GM12875 (cell line): ENCODE measurements around the gene ANGPTL1.
"Not testable (repeated sequence)": the region's sequence is repeated elsewhere in the genome, so short reads cannot be mapped to it uniquely, and the experiment has no call there.

Source experiments
- H3K4me3 ChIP-seq: one replicate; pipeline ENCODE4 v1.5.1; 2011; ENCODE audit warnings: low read depth, low read length, control low read depth
- CTCF ChIP-seq: IDR thresholded peaks from 2 replicates; pipeline ENCODE4 v1.5.1; 2011; ENCODE audit warnings: low read depth, mild to moderate bottlenecking, control low read depth, inconsistent platforms, low read length, moderate library complexity, borderline replicate concordance; ENCODE audit not compliant: insufficient read depth

The ANGPTL1 gene

GRCh38 chr1:178868706-178869105, 2.2 kb downstream of the ANGPTL1 start:
- no peak overlapping the region for H3K4me3 ChIP-seq
- TF ChIP-seq CTCF: no peak

GRCh38 chr1:178867670-178868069, 3.2 kb downstream of the ANGPTL1 start:
- no peak overlapping the region for H3K4me3 ChIP-seq
- no peak for TF ChIP-seq CTCF

GRCh38 chr1:178864326-178864725, 6.6 kb downstream of the ANGPTL1 start:
- no peak for TF ChIP-seq CTCF
- H3K4me3 ChIP-seq: no peak overlapping the region

GRCh38 chr1:178862864-178863263, 8.0 kb downstream of the ANGPTL1 start:
- H3K4me3 ChIP-seq: no peak overlapping the region
- no peak for TF ChIP-seq CTCF

GRCh38 chr1:178862416-178862815, 8.5 kb downstream of the ANGPTL1 start:
- no peak for TF ChIP-seq CTCF

GRCh38 chr1:178857126-178857525, 13.8 kb downstream of the ANGPTL1 start:
- no peak for TF ChIP-seq CTCF
- H3K4me3 ChIP-seq: no peak overlapping the region

More at GRCh38 chr1:178862416-178862815, 8.5 kb downstream of the ANGPTL1 start:
- H3K4me3 ChIP-seq: no peak overlapping the region

GRCh38 chr1:178849918-178850317, 21.0 kb downstream of the ANGPTL1 start:
- H3K4me3 ChIP-seq: no peak overlapping the region
- TF ChIP-seq CTCF: no peak

GRCh38 chr1:178847919-178848318, 23.0 kb downstream of the ANGPTL1 start:
- not testable (repeated sequence) for H3K4me3 ChIP-seq
